Stimulated activated CD8-positive, alpha-beta memory T cell treated with anti-CD3 and anti-CD28 coated beads, Interleukin-15, amount 100 ng/mL, for 1 hour (primary cell): ENCODE measurements around the gene RGS7.
"Not testable (repeated sequence)": the region's sequence is repeated elsewhere in the genome, so short reads cannot be mapped to it uniquely, and the experiment has no call there.

ENCODE experiments used
- DNase-seq: peaks from one replicate; pipeline ENCODE4 v3.0.0-alpha.2; 2020; ENCODE audit warnings: low read depth

The RGS7 gene

DNA sequence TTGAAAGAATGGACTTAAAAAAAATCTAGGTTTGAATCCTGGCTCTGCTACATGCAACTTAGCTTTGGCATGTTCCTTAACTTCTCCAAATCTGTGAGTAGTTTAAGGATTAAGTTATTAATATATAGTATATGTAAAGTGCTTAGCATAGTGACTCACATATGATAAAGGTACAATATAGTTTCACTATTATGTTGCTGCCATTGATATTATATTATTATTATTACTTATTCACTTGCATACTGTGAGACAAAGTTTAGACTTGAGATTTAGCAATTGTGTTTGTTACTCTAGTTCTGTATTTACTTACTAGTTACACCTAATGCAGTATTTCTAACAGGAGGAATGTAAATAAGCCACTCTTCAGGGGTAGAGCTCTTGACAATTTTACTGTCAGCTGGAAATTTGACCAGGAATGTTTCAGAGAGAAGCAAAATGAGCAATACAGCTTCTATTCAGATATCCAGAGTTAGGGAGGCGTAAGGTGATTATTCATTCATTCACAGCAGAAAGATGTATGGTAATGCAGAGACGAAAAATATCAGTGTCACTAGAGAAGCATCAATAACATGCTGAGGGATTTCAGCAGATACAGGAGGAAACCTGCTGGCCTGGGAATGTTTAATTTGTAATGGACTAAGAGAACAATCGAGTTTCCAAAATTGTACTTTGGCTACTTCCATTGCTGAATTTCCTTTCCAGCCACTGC lies 25.5 kb downstream of the RGS7 start:
- no peak for DNase-seq

DNA sequence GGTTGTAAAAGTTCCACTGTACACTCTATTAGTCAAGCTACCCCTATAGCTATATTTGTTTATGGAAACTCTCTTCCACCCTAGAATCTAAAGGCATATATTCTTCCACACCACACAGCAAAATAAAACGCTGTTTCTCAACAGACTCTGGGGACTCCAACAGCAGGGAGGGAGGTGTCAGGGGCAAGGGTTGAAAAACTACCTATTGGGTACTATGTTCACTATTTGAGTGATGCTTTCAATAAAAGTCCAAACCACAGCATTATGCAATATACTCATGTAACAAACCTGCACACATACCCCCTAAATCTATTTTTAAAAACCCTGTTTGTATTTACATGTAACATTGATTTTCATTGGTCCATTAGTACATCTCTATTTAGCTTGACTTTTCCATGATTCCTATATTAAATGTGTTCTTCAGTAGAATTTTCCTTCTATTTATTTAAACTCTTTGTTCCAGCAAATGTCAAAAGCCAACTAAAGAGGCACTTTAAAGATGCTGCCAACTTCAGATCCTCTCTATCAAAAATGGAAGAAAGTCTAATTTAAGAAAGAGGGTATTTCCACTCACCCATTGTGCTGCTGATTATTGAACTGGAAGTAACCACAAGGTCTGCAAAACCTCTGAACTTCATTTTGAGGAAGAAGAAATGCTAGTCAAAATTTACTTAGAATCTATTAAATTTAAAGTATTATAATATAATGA lies 26.2 kb downstream of the RGS7 start:
- DNase-seq = no peak

DNA sequence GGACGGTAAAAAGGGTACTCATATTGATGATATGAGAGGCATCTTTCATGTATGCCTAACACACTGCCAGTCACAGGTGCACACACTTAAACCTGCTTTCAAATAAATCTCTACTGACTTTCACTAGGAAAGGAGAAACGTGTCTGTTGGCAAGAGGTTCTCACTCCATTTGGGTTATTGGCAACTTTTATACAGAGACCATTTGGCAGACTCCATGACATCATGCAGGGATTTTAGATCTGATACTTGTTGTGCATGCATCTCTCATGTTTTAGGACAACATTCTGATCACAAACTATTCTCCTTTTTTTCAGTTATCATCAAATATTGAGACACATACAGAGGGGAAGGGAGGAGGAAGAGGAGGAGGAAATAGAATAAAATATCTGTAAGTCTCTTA lies 31.5 kb downstream of the RGS7 start:
- DNase-seq = no peak

DNA sequence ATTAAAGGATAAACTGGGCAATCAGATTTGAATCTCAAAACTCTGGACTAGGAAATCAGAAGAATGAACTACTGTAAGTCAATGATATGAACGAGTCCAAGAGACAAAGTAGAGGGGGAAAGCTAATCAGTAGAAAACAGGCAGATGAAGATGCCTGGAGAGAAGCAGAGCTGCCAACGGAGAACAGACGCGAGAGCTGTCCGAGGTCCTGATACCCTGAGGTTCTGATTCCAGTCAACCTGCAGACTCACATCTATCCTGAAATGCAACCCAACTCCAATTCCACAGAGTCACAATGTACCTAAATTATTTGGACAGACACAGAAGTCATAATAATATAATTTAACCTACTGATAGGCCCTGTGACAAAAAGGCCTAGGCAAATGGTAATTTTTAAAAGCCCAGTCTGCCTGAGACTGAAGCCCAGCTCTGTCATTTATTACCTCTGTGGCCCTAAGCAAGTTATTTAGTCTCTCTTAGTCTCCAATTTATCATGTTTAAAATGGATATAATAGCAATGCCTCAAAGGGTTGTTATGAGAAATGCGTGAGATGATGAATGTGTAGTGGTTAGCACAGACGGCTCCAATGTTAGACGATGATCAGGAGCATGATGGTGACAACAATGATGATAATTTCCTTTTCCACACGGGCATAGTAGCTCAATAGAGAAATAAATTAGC lies 33.4 kb downstream of the RGS7 start:
- DNase-seq = no peak

DNA sequence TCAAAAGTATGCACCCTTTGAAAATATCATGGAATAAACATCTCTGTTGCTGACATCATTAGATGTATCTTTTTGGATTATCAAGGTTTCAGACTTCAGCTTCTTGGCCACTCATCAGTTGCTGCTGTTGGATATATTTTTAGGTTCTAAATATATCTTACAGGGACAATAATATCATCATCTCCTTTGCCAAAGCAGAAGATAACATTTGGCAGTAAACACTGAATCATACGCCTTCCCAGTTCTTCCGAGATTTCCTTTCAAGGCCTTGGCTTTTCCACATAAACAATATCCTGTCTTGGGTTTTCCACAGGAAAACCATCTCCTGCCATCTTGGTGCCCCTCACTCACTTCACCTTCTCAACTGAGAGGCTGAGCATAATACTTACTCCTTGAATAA lies 39.3 kb downstream of the RGS7 start:
- DNase-seq = no peak

DNA sequence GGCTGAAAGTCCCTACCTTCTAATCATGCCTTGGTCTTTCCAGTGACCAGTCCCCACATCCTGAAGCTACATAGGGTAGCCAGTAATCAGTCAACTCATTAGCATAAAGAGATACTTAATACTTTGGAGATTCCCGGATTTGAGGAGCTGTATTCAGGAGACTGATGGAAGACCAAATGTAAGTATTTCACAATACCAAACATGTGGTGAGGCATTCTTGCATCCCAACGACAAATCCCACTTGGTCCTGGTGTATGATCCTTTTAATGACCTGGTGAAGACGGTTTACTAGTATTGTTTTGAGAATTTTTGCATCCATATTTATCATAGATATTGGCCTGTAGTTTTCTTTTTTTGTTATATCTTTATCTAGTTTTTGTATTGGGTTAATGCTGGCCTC lies 40.6 kb downstream of the RGS7 start:
- no peak for DNase-seq

DNA sequence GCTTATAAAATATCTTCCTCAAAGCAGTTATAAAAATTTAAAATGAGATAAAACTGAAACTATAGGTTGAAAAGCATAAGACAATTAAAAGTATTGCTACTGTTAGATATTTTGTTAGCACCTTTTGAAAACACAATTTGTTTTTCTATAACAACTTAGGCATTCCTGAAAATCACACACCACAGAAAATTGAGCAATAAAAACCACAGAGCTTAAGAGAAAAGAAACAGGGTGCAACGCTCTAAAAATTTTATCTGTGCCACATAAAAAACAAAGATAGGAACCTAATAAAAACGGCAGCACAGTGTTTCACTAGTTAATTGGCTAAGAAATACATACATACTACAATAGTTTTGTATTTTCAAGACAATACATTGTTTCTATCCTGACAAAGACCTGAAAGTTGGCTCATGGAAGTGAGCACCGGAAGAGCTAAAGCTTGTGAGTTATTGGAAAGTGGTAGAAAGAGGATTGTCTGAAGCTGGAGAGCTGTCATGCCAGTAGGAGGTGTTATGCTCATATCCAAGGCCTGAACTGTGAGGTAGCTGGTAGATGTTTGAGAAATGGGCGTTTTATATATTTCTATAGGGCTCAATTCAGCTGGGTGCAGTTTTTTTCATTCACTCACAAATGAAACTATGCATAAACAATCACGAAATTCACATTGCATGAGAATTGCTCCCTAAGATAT lies 45.8 kb downstream of the RGS7 start:
- DNase-seq = no peak

DNA sequence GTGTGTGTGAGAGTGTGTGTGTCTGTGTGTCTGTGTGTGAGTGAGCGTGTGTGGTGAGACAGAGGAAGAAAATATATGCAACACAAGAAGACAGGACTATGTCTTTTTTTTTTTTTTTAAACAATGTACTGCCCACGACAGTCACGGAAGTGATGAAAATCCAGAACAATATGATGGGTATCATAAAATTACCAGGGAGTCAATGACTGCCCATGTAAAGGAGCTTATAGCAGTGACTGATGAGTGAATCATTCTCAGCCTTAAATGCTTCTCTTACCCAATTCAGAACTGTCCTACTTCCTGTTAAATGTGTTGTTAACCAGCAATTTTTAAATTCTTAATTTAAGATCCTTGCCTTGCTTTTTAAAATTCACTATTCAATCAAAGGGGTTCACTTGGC lies 46.6 kb downstream of the RGS7 start:
- no peak for DNase-seq

DNA sequence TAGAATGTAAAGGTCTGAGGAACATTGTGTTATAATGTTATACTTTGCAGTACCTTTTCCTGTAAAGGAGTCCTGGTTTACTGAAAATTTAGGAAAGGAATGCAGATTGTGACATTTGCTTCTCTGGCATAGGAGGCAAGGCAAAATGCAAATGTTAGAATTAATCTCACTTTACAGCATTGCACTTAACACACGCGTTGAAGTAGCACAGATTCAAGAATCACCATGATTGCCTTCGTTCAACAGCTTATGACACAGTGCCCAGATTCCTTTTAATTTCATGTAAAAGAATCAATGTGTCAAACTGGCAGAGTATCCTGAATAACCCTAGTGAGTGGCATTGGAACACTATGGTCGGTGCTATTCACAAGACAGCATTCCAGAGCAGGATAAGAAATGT lies 47.4 kb downstream of the RGS7 start:
- no peak for DNase-seq

DNA sequence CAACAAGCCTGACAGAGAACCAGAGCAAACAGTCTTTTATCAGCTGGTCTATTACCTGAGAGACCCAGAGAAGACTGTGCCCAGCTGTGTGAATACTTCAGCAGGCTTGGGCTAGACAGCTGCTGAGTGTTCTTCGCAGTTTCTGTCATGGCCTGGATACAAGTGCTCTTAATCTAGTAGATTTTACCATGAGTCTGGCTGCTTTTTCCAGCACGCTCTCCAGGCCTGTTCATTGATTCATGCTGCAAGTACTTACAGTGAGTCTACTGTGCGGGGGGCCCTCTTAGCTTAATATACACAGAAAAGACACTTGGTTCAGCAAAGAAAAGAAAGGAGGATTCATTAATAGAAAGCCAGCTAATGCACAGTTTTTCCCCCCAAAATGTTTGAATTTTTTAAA lies 48.5 kb downstream of the RGS7 start:
- no peak for DNase-seq

DNA sequence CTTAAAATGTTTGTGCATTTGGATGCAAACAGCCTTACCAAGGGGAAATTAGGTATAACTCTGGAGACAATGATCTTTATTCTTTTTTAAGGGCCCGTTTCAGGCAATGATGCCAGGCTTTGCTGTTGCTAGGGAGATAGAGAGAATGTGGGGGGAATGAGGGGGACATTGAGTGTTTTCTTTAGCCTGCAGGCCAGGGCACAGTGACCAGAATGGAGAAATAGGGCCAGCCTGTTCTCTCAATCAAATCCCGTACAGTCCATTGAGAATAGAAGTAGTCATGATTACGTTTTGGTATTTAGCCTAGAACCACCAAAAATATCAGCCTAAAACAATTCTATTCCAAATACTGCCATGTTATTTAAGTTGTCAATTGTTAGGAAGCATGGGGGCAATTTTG lies 49.0 kb downstream of the RGS7 start:
- no peak for DNase-seq

DNA sequence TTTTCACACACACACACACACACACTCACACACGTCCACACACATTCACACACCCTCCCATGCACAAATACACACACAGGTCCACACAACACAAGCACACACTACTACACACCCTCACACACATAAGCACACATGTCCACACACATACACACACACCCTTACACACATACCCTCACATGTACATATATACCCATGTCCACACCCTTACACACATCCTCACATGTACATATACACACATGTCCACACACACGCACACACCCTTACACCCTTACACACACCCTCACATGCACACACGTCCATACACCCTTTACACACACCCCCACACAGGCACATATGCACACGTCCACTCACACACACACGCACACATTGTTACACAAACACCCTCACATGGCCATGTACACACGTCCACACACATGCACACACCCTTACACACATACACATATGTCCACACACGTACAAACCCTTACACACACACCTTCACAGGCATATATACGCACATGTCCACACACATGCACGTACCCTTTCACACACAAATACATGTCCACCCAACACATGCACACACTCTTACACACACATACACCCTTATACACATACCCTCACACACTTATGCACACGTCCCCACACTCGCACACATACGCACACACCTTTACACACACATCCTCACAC lies 50.7 kb downstream of the RGS7 start:
- DNase-seq = no peak

DNA sequence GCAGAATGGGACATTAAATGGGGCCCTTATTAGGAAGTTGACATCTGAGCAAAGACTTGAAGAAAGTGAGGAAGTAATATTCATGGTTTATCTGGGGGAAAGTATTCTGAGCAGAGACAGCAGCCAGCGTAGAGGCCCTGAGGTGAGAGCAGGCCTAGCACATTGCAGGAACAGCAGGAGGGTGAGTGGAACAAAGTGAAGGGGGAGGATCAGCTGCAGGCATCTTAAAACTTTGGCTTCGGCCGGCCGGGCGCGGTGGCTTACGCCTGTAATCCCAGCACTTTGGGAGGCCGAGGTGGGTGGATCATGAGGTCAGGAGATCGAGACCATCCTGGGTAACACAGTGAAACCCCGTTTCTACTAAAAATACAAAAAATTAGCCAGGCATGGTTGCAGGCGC lies 55.0 kb downstream of the RGS7 start:
- not testable (repeated sequence) for DNase-seq

DNA sequence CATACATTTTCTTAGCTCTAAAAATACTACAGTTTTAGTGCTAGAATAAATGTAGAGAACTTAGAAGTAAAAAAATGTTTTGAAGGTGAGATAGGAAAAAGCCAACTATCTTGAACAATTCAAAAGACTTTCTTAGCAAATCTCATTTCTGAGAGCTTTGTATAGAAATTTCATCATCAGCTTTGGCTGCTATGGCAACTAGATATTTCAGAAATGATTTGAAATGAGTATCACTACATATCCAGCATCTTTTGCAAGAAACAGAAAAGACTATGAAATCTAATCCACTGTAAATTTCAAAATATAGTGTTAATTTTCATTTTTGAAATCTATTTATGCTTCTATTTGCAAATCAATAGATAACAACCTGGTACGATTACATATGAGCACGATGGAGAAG lies 57.7 kb downstream of the RGS7 start:
- no peak for DNase-seq

DNA sequence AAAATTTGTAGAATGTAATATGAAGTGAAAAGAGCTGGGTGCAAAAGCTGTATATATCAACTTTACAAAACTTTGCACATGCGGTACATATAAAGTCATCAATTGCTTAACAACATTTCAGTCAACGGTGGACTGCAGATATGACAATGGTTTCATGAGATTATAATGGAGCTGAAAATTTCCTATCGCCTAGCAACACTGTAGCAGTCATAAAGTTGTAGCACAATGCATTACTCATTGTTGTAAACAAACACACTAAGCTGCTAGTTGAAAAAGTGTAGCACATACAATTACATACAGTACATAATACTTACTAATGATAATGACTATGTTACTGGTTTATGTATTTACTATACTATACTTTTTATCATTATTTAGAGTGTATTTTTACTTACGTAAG lies 64.0 kb downstream of the RGS7 start:
- no peak for DNase-seq

DNA sequence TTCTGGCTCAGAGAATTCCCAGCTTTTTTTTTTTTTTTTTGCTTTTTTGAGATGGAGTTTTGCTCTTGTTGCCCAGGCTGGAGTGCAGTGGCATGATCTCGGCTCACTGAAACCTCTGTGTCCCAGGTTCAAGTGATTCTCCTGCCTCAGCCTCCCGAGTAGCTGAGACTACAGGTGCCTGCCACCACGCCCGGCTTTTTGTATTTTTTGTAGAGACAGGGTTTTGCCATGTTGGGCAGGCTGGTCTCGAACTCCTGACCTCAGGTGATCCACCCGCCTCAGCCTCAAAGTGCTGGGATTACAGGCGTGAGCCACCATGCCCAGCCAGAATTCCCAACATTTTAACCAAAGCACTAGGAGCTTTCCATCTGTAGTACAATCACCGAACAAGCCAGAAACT lies 65.5 kb downstream of the RGS7 start:
- not testable (repeated sequence) for DNase-seq

DNA sequence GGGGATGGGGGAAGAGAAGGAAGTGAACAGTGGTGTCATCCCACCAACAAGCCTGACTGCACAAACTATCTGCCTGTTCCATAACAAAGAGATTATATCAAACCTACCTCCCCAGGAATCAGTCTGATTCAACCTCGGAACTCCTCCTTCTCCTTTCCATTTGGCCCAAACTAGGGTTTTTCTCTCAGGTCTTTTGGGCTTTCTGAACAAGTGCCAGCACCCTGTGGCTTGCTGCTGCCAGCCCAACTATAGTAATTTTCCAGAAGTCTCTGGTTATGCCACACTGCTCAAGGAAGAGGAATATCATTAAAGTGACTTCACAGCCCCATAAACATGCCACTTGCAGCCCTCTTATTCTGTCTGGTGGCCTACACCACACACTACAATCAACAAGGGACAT lies 70.5 kb downstream of the RGS7 start:
- DNase-seq = no peak

DNA sequence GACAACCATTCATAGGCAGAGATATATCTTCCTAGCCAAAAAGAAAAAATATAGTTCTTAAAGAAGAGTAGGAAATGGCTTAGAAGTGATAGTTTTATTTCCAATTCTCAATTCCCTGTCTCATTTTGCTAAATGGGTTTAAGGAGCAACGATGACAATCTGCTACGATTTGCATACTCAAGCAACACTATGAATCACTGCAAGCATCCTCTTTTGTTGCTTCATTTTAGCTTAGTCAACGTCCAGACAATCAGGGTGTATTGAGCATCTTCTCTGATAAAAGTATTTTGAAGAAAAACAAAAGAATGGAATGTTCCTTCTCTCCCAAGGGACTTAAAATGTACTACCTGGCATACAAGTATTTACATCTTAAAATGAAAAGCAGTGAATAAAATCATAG lies 80.6 kb downstream of the RGS7 start:
- no peak for DNase-seq

DNA sequence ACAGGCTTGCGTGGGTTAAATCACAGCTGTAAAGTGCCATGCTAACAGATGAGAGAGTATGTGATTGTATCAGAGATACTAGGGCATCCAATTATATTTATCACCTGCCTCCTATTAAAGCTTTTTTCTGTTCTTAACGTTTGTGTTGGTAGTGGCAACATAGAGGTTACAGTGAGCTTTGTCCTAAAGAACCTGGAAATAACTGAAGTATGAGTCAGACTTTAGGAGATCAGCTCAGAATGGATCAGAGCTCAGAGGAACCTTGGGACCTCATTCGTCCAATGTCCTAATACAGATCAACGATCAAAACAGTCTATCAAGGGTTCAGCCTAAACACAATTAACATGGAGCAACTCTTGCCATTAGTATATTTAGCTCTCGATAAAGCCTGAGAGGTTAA lies 81.0 kb downstream of the RGS7 start:
- DNase-seq = no peak

DNA sequence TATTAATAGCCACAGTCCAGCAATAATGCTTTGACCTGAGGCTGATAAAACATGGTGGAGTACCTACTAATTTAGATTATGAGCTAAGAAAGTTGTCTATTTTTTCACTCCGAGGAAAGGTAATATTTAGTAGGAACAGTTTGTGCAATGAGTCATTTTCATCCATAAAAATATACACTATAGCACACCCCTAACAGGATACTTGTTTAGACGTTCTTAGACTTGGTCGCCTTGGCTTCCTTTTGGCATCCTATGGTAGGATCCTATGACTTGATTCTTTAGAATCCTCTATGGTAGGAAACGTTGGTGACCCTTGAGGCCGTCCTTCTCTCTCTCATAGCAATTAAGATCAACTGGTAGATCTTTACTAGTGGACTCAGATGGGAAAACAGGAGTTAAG lies 81.8 kb downstream of the RGS7 start:
- no peak for DNase-seq

DNA sequence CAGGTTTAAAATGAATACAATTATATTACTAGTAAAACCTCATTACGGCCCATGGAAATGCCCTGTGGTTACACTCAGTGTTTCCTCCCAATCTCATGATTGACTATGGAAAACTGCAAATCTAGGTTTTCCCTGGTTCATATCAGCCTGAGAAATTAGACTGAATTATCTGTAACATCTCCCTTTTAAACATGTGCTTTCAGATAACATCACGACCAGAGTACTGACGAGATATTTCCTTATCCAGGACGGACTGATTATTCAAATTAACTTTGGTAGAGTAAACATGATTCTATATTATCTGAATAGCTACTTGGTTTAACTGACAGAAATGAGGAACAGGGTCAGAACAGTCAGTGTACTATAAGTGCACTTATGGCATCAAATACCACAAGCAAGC lies 82.3 kb downstream of the RGS7 start:
- DNase-seq = no peak

DNA sequence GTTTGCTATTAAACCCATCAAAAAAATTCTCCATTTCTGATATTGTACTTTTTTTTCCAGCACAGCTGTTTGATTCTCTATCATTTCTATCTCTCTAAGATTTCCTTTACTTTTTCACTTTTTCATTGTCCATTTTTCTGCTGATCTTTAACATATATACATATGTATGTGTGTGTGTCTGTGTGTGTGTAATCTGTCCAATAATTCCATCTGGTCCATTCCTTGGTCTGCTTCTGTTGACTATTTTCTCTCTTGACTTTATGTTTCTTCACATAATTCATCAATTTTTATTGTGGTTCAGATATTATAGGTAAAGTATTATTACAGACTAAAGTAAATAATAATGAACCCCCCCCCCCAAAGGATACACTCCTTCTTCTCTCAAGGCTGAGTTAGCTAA lies 84.2 kb downstream of the RGS7 start:
- no peak for DNase-seq
